GM18873 (cell line): ENCODE data around the gene ZFAND2A.
"Not testable (repeated sequence)": the region's sequence is repeated elsewhere in the genome, so short reads cannot be mapped to it uniquely, and the experiment has no call there.

ENCODE experiments used
- ATAC-seq: cut with Tn5 transposase; IDR thresholded peaks from one replicate; pipeline ENCODE4 v1.9.1; 2021; ENCODE audit warnings: mild to moderate bottlenecking, moderate library complexity, moderate number of reproducible peaks; ENCODE audit not compliant: unreplicated experiment, low FRiP score

ZFAND2A gene

DNA sequence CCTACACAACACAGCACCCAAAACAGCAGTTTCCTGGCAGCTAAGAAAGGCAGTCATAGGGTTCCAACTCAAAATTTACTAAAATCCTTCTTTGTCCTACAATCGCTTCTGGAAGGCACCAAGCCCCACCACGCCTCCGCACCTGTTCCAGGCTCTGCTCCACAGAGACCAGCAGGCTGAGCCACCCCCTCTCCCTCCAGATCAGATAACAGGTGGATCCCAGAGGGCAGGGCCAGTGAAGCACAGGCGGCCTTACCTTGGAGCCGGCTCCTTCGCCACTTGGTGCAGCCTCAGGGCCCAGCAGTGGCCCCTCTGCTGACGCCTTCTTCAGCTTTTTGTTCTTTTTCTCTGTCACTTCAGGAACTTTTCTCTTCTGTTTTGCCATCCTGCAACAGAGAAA lies 33.0 kb downstream of the ZFAND2A start:
- no peak for ATAC-seq

DNA sequence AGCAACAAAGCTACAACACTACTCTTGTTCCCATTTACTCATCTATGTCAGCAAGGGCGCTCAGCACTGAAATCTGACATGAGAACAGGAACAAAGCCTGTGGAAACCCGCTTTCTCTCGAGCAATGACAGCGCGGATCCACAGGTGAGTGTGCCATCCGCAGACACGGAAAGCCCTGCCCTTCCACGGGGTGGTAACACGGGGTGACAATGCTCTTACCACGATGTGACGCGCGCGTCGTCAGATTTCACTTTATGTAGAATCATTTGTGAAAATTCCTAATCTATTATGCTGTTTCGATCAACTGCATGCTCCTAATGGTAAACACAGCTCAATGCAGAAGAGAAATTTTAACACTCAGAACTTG lies 34.4 kb downstream of the ZFAND2A start:
- no peak for ATAC-seq

DNA sequence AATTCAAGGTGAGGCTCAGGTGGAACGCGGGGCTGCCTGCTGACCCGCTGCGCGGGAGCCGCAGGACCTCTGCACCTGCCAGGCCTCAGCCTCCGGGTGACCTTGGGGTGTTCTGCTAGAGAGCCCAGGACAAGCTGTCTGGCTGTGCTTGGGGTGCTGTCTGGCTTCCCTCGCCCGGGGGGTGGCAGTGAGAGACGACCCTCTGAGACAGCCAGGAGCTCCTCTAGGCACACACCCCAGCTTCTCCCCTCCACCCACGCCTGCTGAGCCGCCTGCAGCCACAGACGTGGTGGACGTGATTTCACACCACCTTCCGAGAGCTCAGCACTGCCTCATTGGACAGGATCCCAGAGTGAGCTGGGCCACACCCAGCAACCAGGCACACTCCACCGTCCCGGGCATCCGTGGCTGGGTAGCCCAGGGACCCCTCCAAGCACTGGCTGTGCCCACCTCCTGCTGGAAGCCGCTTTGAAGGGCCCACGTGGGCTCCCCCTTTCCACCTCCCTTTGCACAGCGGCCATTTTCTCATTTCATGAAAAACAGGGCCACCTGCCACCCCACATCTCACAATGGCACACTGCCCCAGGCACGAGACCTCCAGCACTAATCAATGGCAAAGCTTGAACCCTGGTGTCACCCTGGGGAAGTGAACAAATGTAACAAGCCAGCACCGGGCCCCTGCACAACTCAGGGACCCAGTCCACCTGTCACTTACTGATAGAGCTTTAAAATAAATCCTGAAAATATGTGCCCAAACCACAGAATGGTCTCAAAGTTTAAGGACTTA lies 35.0 kb downstream of the ZFAND2A start:
- no peak for ATAC-seq

DNA sequence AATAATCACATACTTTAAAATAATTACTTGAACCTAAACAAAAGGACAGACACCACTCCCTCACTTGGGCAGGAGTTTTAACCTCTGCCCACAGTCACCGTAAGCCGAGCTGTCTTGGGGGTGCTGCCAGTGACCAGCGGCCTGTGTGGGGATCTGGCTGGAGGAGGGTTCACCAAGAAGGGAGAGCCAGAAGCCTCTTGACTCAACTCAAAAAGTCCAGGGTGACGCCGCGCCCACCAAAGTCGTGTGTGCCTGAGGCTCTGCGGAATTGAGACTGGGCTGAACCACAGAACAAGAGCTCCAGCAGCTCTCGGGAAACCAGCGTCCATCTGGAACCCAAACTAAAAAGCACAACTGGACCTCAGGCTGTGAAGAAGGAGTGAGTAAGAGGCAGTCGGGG lies 35.8 kb downstream of the ZFAND2A start:
- no peak for ATAC-seq

DNA sequence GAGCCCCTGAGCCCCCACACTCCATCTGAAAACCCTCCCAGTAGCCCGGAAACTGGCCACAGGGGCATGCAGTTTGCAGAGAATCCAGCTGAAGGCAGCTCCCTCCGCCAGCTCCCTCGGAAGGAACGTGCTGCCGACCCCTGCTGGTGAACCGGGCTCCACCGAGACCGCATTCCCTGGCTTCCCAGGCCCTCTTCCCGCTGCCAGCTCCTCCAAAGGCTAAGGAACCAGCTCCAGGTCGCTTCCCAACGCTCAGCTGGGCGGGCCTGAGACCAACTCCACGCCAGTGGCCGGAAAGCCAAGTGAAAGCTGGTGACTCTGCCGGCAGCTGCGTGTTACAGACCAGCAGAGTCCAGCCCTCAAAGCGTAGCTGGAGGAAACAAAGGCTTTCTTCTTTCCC lies 36.3 kb downstream of the ZFAND2A start:
- no peak for ATAC-seq

DNA sequence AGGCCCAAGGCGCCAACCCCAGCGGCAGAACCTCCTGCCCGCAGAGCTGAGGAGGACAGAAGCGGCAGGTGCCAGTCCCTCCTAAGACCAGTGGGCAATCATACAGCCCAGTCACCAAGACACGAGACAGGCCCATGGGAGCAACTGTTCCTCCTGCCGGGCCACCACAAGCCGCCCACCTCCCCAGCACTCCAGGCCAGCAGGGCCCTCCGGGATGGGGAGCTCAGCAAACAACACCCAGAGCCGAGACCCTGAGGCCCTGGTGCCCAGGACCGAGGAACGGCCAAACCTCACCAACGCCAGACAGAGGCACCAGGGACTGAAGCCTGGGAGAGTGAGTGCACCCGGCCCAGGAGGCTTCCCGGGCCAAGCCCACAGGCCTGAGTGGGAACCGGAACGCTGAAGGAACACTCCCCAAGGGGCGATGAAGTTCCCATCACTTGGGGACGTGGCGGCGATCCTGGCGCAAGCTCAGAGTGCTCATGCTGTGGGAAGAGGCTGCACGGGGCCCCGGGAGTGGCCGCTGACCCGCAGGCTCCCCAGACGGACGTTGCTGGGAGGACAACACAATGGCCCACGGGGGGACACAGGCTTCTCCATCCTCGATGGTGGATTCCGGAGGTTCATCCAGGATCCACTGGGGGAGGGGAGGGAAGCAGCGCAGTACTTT lies 37.0 kb downstream of the ZFAND2A start:
- ATAC-seq: no peak

DNA sequence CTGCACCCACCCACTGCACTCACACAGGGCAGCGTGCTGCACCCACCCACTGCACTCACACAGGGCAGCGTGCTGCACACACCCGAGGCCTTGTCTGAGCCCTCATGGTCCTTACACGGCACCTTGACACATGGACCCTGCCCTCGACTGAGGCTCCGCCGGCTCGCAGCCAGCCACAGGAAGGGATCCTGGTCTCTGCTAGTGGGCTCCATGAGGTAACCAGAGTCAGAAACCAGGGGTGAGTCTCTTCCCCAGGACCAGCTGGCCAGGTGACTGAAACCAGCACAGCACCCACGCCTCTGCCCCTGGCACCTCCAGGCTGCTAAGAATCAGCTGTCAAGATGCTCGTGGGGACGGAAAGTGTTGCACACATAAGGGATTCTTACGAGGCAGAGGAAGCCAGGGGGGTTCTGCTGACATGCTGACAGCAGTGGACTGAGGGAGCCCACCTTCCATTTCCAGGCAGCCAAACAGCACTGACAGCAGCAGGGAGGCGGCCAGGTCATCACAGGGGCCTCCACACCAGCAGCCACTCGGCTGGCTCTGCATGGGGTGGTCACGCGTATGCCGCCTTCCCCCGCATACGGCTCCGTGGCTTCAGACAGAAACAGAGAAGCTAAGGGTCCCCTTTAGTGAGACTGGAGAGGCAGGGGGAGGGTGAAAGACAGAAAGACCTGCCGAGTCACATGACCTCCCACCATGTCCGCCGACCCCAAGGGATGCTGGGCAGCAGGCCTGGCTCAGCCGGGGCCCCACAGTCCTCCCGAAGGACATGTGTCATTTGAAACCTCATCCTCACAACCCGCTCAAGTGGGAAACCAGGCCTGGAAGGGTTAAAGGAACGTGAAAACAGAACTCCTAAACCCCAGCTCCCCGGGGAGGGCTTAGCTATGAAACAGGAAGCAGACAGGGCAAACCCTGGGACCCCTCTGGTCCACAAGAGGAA lies 37.8 kb downstream of the ZFAND2A start:
- no peak for ATAC-seq

DNA sequence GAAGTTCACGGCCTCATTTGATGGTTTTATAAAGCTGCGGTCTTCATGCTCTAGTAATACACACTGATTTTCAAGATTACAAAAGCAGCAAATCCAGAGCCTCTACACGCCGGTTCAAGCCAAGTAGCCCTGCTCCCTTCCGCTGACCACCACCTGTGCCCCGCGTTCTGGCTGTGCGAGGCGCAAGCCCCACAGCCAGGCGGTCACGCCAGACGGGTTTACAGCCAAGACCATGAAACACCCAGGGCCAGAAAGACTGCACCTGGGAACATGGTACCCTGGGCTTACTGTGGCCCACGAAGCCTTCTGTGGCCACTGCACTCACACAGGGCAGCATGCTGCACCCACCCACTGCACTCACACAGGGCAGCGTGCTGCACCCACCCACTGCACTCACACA lies 38.5 kb downstream of the ZFAND2A start:
- ATAC-seq: no peak

DNA sequence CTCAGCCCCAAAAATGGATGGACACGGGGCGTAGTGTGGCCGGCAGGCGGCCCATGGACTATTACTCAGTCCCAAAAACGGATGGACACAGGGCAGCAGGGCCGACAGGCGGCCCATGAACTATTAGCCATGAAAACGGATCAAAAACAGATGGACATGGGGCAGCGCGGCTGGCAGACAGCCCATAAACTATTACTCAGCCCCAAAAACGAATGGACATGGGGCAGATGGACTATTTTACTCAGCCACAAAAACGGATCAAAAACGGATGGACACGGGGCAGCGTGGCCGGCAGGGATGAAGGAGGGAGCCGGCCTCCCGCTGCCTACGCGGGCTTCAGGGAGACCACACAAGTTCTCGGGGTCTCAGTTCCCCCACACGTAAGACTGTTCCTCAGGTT lies 39.2 kb downstream of the ZFAND2A start:
- ATAC-seq: no peak

DNA sequence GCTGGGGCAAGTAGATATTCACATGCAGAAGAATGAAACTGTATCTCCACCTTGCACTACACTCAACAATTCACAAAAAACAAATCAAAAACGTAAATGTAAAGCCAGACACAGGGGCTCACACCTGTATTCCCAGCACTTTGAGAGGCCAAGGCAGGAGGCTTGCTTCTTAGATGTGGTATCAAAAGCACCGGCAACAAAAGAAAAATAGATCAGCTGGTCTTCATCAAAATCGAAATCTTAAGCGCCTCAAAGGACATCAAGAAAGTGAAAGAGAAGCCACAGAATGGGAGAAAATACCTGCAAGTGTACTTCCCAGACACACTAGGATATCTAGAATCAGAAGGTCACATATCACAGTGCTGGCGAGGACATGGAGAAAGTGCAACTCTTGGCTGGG lies 40.8 kb downstream of the ZFAND2A start:
- no peak for ATAC-seq

DNA sequence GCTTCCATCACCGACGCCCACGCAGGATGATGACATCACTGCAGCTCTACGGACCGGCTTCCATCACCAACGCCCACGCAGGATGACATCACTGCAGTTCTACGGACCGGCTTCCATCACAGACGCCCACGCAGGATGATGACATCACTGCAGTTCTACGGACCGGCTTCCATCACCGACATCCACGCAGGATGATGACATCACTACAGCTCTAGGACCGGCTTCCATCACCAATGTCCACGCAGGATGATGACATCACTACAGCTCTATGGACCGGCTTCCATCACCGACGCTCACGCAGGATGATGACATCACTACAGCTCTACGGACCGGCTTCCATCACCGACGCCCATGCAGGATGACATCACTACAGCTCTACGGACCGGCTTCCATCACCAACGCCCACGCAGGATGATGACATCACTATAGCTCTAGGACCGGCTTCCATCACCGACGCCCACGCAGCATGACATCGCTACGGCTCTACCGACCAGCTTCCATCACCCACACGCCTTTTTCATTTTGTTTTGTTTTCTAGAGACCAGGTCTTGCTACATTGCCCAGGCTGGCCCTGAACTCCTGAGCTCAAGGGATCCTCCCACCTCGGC lies 42.6 kb downstream of the ZFAND2A start:
- no peak for ATAC-seq

DNA sequence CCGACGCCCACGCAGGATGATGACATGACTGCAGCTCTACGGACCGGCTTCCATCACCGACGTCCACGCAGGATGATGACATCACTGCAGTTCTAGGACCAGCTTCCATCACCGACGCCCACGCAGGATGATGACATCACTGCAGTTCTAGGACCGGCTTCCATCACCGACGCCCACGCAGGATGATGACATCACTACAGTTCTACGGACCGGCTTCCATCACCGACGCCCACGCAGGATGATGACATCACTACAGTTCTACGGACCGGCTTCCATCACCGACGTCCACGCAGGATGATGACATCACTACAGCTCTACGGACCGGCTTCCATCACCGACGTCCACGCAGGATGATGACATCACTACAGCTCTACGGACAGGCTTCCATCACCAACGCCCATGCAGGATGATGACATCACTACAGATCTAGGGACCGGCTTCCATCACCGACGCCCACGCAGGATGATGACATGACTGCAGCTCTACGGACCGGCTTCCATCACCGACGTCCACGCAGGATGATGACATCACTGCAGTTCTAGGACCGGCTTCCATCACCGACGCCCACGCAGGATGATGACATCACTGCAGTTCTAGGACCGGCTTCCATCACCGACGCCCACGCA lies 43.5 kb downstream of the ZFAND2A start:
- ATAC-seq: not testable (repeated sequence)

DNA sequence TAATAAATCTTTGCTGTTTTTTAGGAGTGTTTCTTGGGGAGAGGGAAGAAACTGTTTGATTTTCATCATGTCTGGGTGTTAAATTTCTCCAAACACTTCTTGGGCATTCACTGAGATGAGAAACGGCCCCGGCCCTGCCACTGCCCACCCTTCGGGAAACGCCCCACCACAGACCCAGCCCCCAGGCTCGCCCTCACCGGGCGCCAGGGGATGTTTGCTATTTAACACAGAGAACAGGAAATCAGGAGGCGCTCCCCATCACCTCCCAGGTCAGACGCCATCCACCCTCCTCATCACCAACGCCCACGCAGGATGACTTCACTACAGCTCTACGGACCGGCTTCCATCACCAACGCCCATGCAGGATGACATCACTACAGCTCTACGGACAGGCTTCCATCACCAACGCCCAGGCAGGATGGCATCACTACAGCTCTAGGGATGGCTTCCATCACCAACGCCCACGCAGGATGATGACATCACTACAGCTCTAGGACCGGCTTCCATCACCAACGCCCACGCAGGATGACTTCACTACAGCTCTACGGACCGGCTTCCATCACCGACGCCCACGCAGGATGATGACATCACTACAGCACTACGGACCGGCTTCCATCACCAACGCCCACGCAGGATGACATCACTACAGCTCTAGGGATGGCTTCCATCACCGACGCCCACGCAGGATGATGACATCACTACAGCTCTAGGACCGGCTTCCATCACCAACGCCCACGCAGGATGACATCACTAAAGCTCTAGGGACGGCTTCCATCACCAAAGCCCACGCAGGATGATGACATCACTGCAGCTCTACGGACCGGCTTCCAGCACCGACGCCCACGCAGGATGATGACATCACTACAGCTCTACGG lies 44.6 kb downstream of the ZFAND2A start:
- ATAC-seq: not testable (repeated sequence)

DNA sequence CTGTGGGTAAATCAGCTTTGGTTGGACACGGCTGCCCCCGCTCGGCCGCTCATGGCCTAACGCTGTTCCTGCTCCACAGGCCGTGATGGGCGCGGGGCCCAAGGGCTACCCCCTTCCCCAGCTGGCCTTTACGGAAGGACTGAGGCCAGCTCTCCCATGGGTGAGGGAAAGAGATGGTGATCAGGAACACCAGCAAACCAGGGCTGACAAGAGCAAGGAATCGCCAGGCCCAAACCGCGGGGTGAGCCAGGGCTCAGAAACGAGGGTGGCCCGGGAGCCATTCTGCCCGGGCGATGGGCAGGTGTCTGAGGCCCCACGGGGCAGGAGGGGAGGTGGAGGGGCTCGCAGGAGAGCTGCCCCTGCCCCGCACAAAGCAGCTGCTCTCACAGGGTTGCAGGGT lies 45.5 kb downstream of the ZFAND2A start:
- no peak for ATAC-seq

DNA sequence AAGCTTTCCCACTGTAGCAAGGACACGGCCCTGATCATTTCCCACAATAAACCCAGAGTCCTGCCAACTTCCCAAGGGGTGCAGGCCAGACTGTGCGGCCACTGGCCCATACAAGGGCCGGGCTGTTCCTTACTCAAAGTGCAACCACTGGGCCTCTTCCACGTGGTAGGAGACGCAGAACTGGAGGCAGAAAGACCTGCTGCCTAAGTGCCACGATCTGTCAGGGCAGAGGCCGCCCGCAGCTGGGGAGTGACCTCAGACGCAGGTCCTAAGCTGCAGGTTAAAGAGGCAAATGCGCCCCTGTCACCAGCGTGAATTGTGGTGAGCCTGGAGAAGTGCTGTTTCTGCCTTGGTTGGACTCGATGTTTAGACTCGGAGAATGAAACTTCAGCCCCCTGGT lies 45.9 kb downstream of the ZFAND2A start:
- no peak for ATAC-seq

DNA sequence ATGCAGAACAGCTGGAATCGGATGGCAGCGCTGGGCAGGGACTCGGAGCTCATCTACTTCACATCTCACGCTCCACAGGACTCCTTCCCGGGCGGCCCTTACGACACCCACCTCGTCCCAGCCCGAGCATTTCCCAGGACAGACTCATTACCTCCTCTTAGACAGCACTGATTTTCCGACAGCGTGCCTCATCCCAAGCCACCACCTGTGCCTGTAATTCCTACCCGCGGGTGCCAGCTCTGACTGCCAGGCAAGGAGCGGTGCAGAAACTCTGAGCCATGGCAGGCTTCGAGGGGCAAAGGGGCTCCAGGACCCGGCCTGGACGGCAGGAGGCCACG lies 46.5 kb downstream of the ZFAND2A start:
- no peak for ATAC-seq

DNA sequence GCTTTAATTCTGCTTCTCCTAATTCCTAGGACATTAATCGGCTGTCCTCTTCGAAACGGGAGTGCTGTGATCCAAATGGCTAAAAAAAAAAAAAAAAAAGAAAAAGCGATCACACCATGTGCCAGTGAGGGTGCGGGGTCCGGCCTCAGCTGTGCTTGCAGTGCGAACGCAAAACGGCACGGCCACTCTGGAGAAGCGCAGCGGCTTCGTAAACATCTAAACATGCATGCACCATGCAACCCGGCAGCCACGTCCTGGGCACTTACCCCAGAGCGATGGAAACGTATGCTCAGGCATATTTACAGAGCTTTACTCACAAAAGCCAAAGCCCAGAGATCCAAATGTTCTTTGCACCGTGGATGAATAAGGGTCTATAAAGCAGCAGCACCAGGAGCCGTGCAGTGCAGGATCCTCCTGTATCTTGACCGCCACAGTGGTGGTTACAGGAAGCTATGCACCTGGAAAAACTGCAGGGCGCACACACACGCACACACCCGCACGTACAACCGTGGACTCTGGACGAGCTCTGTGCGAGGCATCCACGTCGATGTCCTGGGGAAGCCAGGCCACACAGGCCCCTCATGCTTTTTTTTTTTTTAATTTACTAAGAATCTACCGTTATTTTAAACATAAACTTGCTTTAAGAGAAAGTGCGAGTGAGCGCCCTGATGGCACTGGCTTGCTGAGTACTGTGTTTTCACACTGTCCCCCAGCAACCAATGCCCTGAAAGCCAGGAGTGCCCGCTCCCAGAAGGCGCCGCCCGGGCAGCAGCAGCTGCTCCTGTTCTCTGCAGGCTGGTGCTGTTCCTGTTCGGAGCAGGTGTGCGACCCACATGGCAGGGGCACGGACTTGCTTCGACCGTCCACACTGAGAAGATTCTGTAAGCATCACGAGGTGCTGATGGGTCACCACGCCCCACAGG lies 47.1 kb downstream of the ZFAND2A start:
- no peak for ATAC-seq

DNA sequence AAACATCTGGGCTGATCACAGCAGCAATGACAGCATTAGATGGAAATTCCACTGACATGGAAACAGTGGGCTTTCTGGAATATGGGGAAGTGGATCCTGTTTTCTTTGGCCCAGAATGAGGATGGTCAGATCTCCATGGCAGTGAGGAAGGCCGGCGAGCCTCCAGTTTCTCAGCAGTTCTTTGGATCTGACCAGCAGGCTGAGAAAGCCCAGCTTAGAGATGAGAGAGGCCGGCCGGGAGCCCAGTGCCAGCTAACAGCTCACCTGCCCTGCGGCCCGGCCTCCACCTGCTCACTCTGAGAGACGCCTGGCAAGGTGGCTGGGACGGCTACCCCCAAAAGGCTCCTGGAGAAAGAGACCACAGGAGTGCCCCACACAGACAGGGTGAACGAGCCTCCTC lies 47.9 kb downstream of the ZFAND2A start:
- no peak for ATAC-seq
